Heart right ventricle (tissue), 16 donors: ENCODE results near the gene ADAMTSL4. TPM values are rescaled to one million over a fixed set of nuclear protein-coding genes. Genes with fewer than 3 reads are reported as not detected.

Experiments used
- ATAC-seq, 8 donors: fragments of 200-7000 bp; cut with Tn5 transposase; one replicate each; pipeline ENCODE4 v1.9.1; 2020; ENCODE audit warnings: mild to moderate bottlenecking in 8 of 8, moderate library complexity in 8 of 8, moderate number of reproducible peaks in 1 of 8
- DNase-seq, 2 donors: peaks; one replicate each; pipeline ENCODE4 v3.0.0-alpha.2; 2020
- H3K27ac ChIP-seq, 10 donors: fragments of 200-600 bp; sonication (generic) in 2 of 10; one replicate each; pipeline versions ENCODE4 v1.5.0 to v1.8.0; 2020 to 2022; ENCODE audit warnings: mild to moderate bottlenecking in 3 of 10
- H3K27me3 ChIP-seq, 7 donors: fragments of 200-600 bp; one replicate each; pipeline ENCODE4 v1.8.0; 2021 to 2022; ENCODE audit warnings: mild to moderate bottlenecking in 2 of 7
- H3K36me3 ChIP-seq, 9 donors: fragments of 200-600 bp; sonication (generic) in 1 of 9; one replicate each; pipeline versions ENCODE4 v1.5.0 to v1.8.0; 2020 to 2022; ENCODE audit warnings: mild to moderate bottlenecking in 2 of 9
- H3K4me1 ChIP-seq, 9 donors: fragments of 200-600 bp; sonication (generic) in 1 of 9; one replicate each; pipeline versions ENCODE4 v1.5.0 to v1.8.0; 2020 to 2022; ENCODE audit warnings: mild to moderate bottlenecking in 4 of 9
- H3K4me3 ChIP-seq, 10 donors: fragments of 200-600 bp; sonication (generic) in 2 of 10; one replicate each; pipeline versions ENCODE4 v1.5.0 to v1.8.0; 2020 to 2022; ENCODE audit warnings: mild to moderate bottlenecking in 7 of 10, moderate library complexity in 2 of 10
- H3K9me3 ChIP-seq, 11 donors: fragments of 200-600 bp in 10 of 11; sonication (generic) in 2 of 11; one replicate each; pipeline versions ENCODE4 v1.5.0 to v1.8.0; 2013 to 2022; ENCODE audit warnings: mild to moderate bottlenecking in 2 of 11, control low read depth in 1 of 11, moderate library complexity in 1 of 11
- WGBS, 2 donors: extraction: QIAGEN DNeasy Blood & Tissue Kit; methylation state at CpG; one replicate each; pipeline ENCODE4 v1.1.7; 2013; ENCODE audit warnings: inconsistent platforms in 1 of 2; 5-methylcytosine and 5-hydroxymethylcytosine counted together
- intact Hi-C, 10 donors: fragments of 100-400 bp; cut with DNase I; formaldehyde crosslinking; loops; one replicate each; pipeline versions ENCODE4 v1.11.1 to v1.14.2; 2022
- polyA plus RNA-seq, 2 donors: library from polyadenylated mRNA; stranded (reverse); fragments of 200-250 nt; gene quantifications; one replicate each; pipeline ENCODE4 v1.2.3, GENCODE V29; 2013
- total RNA-seq, 10 donors: library from RNA; stranded (reverse); fragmentation: NEBNext Ultra II Directional in 3 of 10; extraction: Animal tissue kit (Norgen Biotek cat#: 25700) in 3 of 10; gene quantifications; one replicate each; pipeline versions ENCODE4 v1.2.1 to v1.2.4, GENCODE V29; 2021 to 2023
- TF ChIP-seq, protein P1 (sequence below), 9 donors: fragments of 200-600 bp; sonication (generic) in 2 of 9; IDR thresholded peaks; one replicate each; pipeline versions ENCODE4 v1.5.0 to v1.8.0; 2021 to 2022; ENCODE audit warnings: antibody characterized with exemption in 9 of 9, mild to moderate bottlenecking in 5 of 9, moderate library complexity in 1 of 9
- donor health status: Arrhythmogenic right ventricular cardiomyopathy.
- donor health status: ischemic (EF 13 %, LVEDD 7.1; RV severe dilation, severe dysfunction).
- donor health status: healthy with polysubstance abuse.
- donor health status: DM: no; HTN: yes; CAD: no.
- donor health status: DM: no; HTN: no; CAD: no.
- donor health status: ischemic (EF 25% LVEDD 6.9; RV normal size, moderate dysfunction).
- donor health status: ischemic (EF 25% LVEDD 5.7; RV mildly dilated, moderate dysfunction).
- donor health status: healthy.
- donor health status: DM: yes; HTN: yes; CAD: no.
- donor health status: Ischemic cardiomyopathy.
- donor health status: ischemic (EF 35%, LVEDD 5.7; RV mildly dilated, moderate dysfunction).
- donor health status: nonischemic (EF 11% LVEDD 7.7; RV severe dilation, severe dysfunction).
- donor health status: DM: yes; HTN: yes; CAD: no.
- donor health status: PGD.
- donor health status: ischemic (EF 29% LVEDD 5.4; RV normal size, mild dysfunction).
- donor health status: nonischemic (EF 23%, LVEDD 6.1; RV moderate dilation, normal function).

ADAMTSL4 gene
- total and polyA plus RNA-seq, 12 donors = 22.2 to 86.5 (median 44.6) TPM

DNA sequence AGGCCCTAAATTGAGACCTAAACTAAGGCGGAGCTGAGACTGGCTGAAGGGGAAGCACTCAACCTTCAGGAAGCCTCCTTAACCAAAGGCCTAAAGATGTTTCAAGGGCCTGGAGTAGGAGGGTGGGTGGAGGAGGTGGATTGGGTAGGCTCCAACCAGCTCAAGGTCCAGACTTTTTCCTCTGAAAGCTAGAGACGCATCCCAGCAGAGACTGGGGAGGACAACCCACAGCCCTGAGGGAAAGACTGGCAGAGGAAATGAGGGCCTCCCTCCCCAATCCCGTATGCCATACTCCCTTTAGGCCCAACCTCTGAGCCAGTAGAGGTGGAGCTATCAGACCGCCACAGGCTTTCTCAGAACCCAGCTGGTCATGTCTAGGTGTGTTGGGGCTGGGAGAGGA is 40.2 kb upstream of the ADAMTSL4 start:
- WGBS, 2 donors = 65 to 81% methylated on average over 4 of the region's 4 CpGs
- no peaks in the 10 kb centered on the region for H3K27me3 ChIP-seq
- intact Hi-C loops = loop anchor here in 1 of 10 donors (5.0 kb wide), 1 partner anchor 37 kb away; no protein-coding TSS in a partner anchor
- DNase-seq = no peak
- peak in 4 of 8 donors; percentile 4 to 11 (median 8) for ATAC-seq
- peak overlapping the region in 9 of 10 donors; percentile 24 to 54 (median 46) for H3K4me3 ChIP-seq
- TF ChIP-seq, protein P1, sequence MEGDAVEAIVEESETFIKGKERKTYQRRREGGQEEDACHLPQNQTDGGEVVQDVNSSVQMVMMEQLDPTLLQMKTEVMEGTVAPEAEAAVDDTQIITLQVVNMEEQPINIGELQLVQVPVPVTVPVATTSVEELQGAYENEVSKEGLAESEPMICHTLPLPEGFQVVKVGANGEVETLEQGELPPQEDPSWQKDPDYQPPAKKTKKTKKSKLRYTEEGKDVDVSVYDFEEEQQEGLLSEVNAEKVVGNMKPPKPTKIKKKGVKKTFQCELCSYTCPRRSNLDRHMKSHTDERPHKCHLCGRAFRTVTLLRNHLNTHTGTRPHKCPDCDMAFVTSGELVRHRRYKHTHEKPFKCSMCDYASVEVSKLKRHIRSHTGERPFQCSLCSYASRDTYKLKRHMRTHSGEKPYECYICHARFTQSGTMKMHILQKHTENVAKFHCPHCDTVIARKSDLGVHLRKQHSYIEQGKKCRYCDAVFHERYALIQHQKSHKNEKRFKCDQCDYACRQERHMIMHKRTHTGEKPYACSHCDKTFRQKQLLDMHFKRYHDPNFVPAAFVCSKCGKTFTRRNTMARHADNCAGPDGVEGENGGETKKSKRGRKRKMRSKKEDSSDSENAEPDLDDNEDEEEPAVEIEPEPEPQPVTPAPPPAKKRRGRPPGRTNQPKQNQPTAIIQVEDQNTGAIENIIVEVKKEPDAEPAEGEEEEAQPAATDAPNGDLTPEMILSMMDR (IDR thresholded peaks at IDR 0.05) = no peak
- H3K9me3 ChIP-seq = no peaks in the 10 kb centered on the region
- peaks cover 0 to 66% (median 28%) of the 10 kb centered on the region in 9 donors for H3K36me3 ChIP-seq
- peaks cover 0 to 28% (median 12%) of the 10 kb centered on the region in 9 donors for H3K4me1 ChIP-seq
- H3K27ac ChIP-seq = peak overlapping the region in 7 of 10 donors; percentile 73 to 90 (median 83)

DNA sequence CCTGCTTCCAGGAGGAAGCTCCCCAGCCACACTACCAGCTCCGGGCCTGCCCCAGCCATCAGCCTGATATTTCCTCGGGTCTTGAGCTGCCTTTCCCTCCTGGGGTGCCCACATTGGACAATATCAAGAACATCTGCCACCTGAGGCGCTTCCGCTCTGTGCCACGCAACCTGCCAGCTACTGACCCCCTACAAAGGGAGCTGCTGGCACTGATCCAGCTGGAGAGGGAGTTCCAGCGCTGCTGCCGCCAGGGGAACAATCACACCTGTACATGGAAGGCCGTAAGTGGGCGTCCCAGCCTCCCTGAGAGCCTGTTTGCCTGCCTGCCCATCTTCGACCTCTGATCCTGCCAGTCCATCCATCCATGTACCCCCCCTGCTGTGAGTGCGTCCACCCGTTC is 37.7 kb upstream of the ADAMTSL4 start:
- H3K4me3 ChIP-seq = no peak overlapping the region
- TF ChIP-seq, protein P1 (IDR thresholded peaks at IDR 0.05) = no peak
- intact Hi-C loops = no loop called here
- no peaks in the 10 kb centered on the region for H3K9me3 ChIP-seq
- H3K27ac ChIP-seq = no peak overlapping the region
- H3K36me3 ChIP-seq = peaks cover 0 to 40% (median 10%) of the 10 kb centered on the region in 9 donors
- H3K4me1 ChIP-seq = peaks cover 0 to 46% (median 28%) of the 10 kb centered on the region in 9 donors
- DNase-seq = no peak
- no peaks in the 10 kb centered on the region for H3K27me3 ChIP-seq
- WGBS, 2 donors = 95 to 96% methylated on average over 12 of the region's 12 CpGs
- no peak for ATAC-seq

DNA sequence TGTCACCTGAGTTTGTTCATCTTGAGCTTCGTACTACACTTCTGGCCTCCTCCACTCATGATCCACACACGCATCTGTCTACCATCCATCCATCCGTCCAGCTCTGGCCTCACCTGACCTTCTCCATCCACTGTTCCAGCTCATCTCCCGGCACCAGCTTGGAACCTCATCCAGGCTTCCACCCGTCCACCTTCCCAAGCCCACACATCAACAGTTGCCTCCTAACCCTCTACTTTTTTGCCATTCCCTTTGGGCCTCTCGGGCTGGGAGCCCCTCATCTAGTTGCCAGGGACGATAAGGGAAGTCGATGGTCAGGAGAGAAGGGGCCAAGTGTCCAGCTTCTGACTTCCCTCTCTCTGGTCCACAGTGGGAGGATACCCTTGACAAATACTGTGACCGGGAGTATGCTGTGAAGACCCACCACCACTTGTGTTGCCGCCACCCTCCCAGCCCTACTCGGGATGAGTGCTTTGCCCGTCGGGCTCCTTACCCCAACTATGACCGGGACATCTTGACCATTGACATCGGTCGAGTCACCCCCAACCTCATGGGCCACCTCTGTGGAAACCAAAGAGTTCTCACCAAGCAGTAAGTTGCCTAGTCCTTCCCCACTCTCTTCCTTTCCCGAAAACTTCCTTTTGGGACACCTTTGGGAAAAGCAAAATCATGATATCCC is 37.1 kb upstream of the ADAMTSL4 start:
- 85 to 93% methylated on average over 17 of the region's 17 CpGs for WGBS, 2 donors
- Histone ChIP-seq H3K36me3 (peaks cover 0 to 35% (median 4%) of the 10 kb centered on the region in 9 donors), H3K4me1 (peaks cover 0 to 47% (median 31%) of the 10 kb centered on the region in 9 donors), H3K27me3 (no peaks in the 10 kb centered on the region), H3K4me3 (no peak overlapping the region), H3K27ac (no peak overlapping the region), H3K9me3 (no peaks in the 10 kb centered on the region)
- ATAC-seq (no peak), DNase-seq (no peak)
- TF ChIP-seq, protein P1 (IDR thresholded peaks at IDR 0.05) = no peak
- intact Hi-C loops = no loop called here

DNA sequence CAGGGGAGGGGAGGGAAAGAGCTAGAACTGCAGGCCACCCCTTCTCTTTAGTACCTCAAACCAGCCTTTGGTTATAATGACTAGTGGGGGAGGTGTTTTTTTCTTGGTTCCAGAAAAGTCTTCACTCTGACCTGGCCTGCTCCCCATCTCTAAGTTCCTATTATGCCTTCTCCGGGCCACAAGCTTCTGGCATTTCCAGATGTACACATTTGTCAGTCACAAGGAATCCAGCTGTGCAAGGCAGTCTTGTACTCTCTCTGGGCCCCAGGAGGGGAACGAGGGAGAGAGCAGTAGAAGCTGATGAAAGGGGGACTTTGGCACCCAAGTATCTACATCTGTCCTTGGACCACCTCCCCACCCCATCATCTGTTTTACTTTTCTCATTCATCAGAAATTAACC is 36.4 kb upstream of the ADAMTSL4 start:
- H3K4me3 ChIP-seq = no peak overlapping the region
- H3K36me3 ChIP-seq = peaks cover 0 to 34% (median 3%) of the 10 kb centered on the region in 9 donors
- TF ChIP-seq, protein P1 (IDR thresholded peaks at IDR 0.05) = no peak
- DNase-seq (no peak), ATAC-seq (no peak)
- no peaks in the 10 kb centered on the region for H3K9me3 ChIP-seq
- H3K4me1 ChIP-seq = peaks cover 0 to 43% (median 26%) of the 10 kb centered on the region in 9 donors
- WGBS, 2 donors = 76 to 79% methylated on average over 2 of the region's 2 CpGs
- intact Hi-C loops = no loop called here
- no peaks in the 10 kb centered on the region for H3K27me3 ChIP-seq
- no peak overlapping the region for H3K27ac ChIP-seq
